GM18907 (cell line): ENCODE measurements around the gene RBBP5.
A peak's percentile ranks its signal among the peaks of the same experiment; 100 is the strongest.

Experiments
- ATAC-seq: cut with Tn5 transposase; IDR thresholded peaks from one replicate; pipeline ENCODE4 v1.9.1; 2021; ENCODE audit warnings: mild to moderate bottlenecking, moderate library complexity; ENCODE audit not compliant: unreplicated experiment

RBBP5 gene

GRCh38 chr1:205133287-205133686 is 11.5 kb upstream of the RBBP5 start:
- ATAC-seq: no peak

- no peak for ATAC-seq
These were observed 7.8 kb upstream of the RBBP5 start for GRCh38 chr1:205129447-205130029.

- ATAC-seq: no peak
These were observed 6.3 kb upstream of the RBBP5 start for GRCh38 chr1:205128050-205128449.

- ATAC-seq: no peak
These were observed 5.9 kb upstream of the RBBP5 start for GRCh38 chr1:205127646-205128045.

- ATAC-seq: no peak
These were observed 2.9 kb upstream of the RBBP5 start for GRCh38 chr1:205124726-205125125.

- peak; percentile 21 for ATAC-seq
These were observed 708 bp upstream of the RBBP5 start for GRCh38 chr1:205122489-205122882.

- ATAC-seq: no peak
These were observed 3.0 kb downstream of the RBBP5 start for GRCh38 chr1:205118752-205119151.

- no peak for ATAC-seq
These were observed 10.4 kb downstream of the RBBP5 start for GRCh38 chr1:205111354-205111753.

- ATAC-seq: no peak
These were observed 12.1 kb downstream of the RBBP5 start for GRCh38 chr1:205109711-205110110.

GRCh38 chr1:205109269-205109668 is 12.5 kb downstream of the RBBP5 start:
- no peak for ATAC-seq

GRCh38 chr1:205108464-205108863 is 13.3 kb downstream of the RBBP5 start:
- ATAC-seq: no peak

GRCh38 chr1:205107327-205107726 is 14.5 kb downstream of the RBBP5 start:
- no peak for ATAC-seq

GRCh38 chr1:205102404-205102803 is 19.4 kb downstream of the RBBP5 start:
- no peak for ATAC-seq

- no peak for ATAC-seq
These were observed 23.5 kb downstream of the RBBP5 start for GRCh38 chr1:205098242-205098641.

- no peak for ATAC-seq
These were observed 26.4 kb downstream of the RBBP5 start for GRCh38 chr1:205095422-205095821.

GRCh38 chr1:205091043-205091740 is 30.6 kb downstream of the RBBP5 start:
- ATAC-seq: no peak

- ATAC-seq: no peak
These were observed 33.4 kb downstream of the RBBP5 start for GRCh38 chr1:205088341-205088740.

- no peak for ATAC-seq
These were observed 37.4 kb downstream of the RBBP5 start, which contains the start of gene TMEM81 for GRCh38 chr1:205084360-205084759. Gene TMEM81 (minus strand): TSS chr1:205084460. CDS start chr1:205084320, 140 bp downstream.

- ATAC-seq: no peak
These were observed 39.3 kb downstream of the RBBP5 start for GRCh38 chr1:205082431-205082830.

- ATAC-seq: no peak
These were observed 43.9 kb downstream of the RBBP5 start for GRCh38 chr1:205077934-205078311.

- no peak for ATAC-seq
These were observed 44.4 kb downstream of the RBBP5 start for GRCh38 chr1:205077158-205077933.

GRCh38 chr1:205076245-205076761 is 45.5 kb downstream of the RBBP5 start:
- no peak for ATAC-seq
